ENCODE measurements around the gene VPS11.

The VPS11 gene

GRCh38 chr11:119023741-119024140 is 43.9 kb upstream of the VPS11 start:
- CTCF ChIA-PET = no interaction called here
- POLR2A ChIA-PET = interaction anchor here (1.2 kb wide), 2 partner anchors 9 to 19 kb away, joined by 3 read pairs; no protein-coding TSS in a partner anchor
- DNase-seq (ENCODE audit: extremely low spot score) = no peak
- no peak for TF ChIP-seq NFRKB (IDR thresholded peaks at IDR 0.05)
- TF ChIP-seq FOXM1 (IDR thresholded peaks at IDR 0.05; ENCODE audit: borderline replicate concordance) = no peak

GRCh38 chr11:119024430-119025098 is 43.1 kb upstream of the VPS11 start:
- POLR2A ChIA-PET = interaction anchor here (1.2 kb wide), 2 partner anchors 10 to 19 kb away, joined by 3 read pairs; no protein-coding TSS in a partner anchor
- CTCF ChIA-PET = interaction anchor here (1.0 kb wide), 1 partner anchor 299 kb away, joined by 4 read pairs; no protein-coding TSS in a partner anchor
- TF ChIP-seq FOXM1 (IDR thresholded peaks at IDR 0.05; ENCODE audit: borderline replicate concordance) (no peak), ELF4 (IDR thresholded peaks at IDR 0.05) (no peak), SUZ12 (IDR thresholded peaks at IDR 0.05) (no peak), ZNF384 (IDR thresholded peaks at IDR 0.05) (no peak), PKNOX1 (IDR thresholded peaks at IDR 0.05) (no peak)

GRCh38 chr11:119025099-119025473 is 42.5 kb upstream of the VPS11 start:
- TF ChIP-seq ELF4 (IDR thresholded peaks at IDR 0.05) (no peak), SUZ12 (IDR thresholded peaks at IDR 0.05) (no peak), SP1 (IDR thresholded peaks at IDR 0.05) (no peak), FOXM1 (IDR thresholded peaks at IDR 0.05; ENCODE audit: borderline replicate concordance) (no peak), HDGF (IDR thresholded peaks at IDR 0.05; ENCODE audit: borderline replicate concordance) (no peak), BHLHE40 (IDR thresholded peaks at IDR 0.05; ENCODE audit: borderline replicate concordance) (no peak), FOXK2 (IDR thresholded peaks at IDR 0.05) (no peak), L3MBTL2 (conservative IDR thresholded peaks at IDR 0.05) (no peak), FOXA1 (IDR thresholded peaks at IDR 0.05) (no peak), ARNT (IDR thresholded peaks at IDR 0.05) (no peak), TARDBP (IDR thresholded peaks at IDR 0.05) (no peak), NFRKB (IDR thresholded peaks at IDR 0.05) (no peak), ZNF384 (IDR thresholded peaks at IDR 0.05) (no peak), PKNOX1 (IDR thresholded peaks at IDR 0.05) (no peak), CTBP1 (IDR thresholded peaks at IDR 0.05; ENCODE audit: borderline replicate concordance) (no peak), LEF1 (IDR thresholded peaks at IDR 0.05; ENCODE audit: borderline replicate concordance) (no peak)
- CTCF ChIA-PET = interaction anchor here (1.0 kb wide), 1 partner anchor 298 kb away, joined by 4 read pairs; no protein-coding TSS in a partner anchor
- DNase-seq (ENCODE audit: extremely low spot score) = no peak
- POLR2A ChIA-PET = no interaction called here

More at GRCh38 chr11:119024430-119025098, 43.1 kb upstream of the VPS11 start:
- DNase-seq (ENCODE audit: extremely low spot score) = no peak

- TF ChIP-seq FOXA1 (IDR thresholded peaks at IDR 0.05) (no peak), ZNF384 (IDR thresholded peaks at IDR 0.05) (no peak), CTBP1 (IDR thresholded peaks at IDR 0.05; ENCODE audit: borderline replicate concordance) (no peak), TARDBP (IDR thresholded peaks at IDR 0.05) (no peak), ELF4 (IDR thresholded peaks at IDR 0.05) (no peak), FOXK2 (IDR thresholded peaks at IDR 0.05) (no peak), FOXM1 (IDR thresholded peaks at IDR 0.05; ENCODE audit: borderline replicate concordance) (no peak)
- DNase-seq (ENCODE audit: extremely low spot score) = no peak
- ChIA-PET CTCF (interaction anchor here (1.0 kb wide), 1 partner anchor 298 kb away, joined by 4 read pairs; no protein-coding TSS in a partner anchor), POLR2A (no interaction called here)
These were observed 42.1 kb upstream of the VPS11 start for GRCh38 chr11:119025541-119025940.

- TF ChIP-seq SP1 (IDR thresholded peaks at IDR 0.05) (no peak), FOXA1 (IDR thresholded peaks at IDR 0.05) (no peak), FOXM1 (IDR thresholded peaks at IDR 0.05; ENCODE audit: borderline replicate concordance) (no peak), BHLHE40 (IDR thresholded peaks at IDR 0.05; ENCODE audit: borderline replicate concordance) (no peak), FOXK2 (IDR thresholded peaks at IDR 0.05) (no peak), L3MBTL2 (conservative IDR thresholded peaks at IDR 0.05) (no peak), ARNT (IDR thresholded peaks at IDR 0.05) (no peak), PKNOX1 (IDR thresholded peaks at IDR 0.05) (no peak), NFRKB (IDR thresholded peaks at IDR 0.05) (no peak), SUZ12 (IDR thresholded peaks at IDR 0.05) (no peak), TARDBP (IDR thresholded peaks at IDR 0.05) (no peak), LEF1 (IDR thresholded peaks at IDR 0.05; ENCODE audit: borderline replicate concordance) (no peak), ZNF384 (IDR thresholded peaks at IDR 0.05) (no peak), HDGF (IDR thresholded peaks at IDR 0.05; ENCODE audit: borderline replicate concordance) (no peak), CTBP1 (IDR thresholded peaks at IDR 0.05; ENCODE audit: borderline replicate concordance) (no peak), ELF4 (IDR thresholded peaks at IDR 0.05) (no peak)
- ChIA-PET CTCF (no interaction called here), POLR2A (no interaction called here)
- no peak for DNase-seq (ENCODE audit: extremely low spot score)
These were observed 41.4 kb upstream of the VPS11 start for GRCh38 chr11:119025978-119026766.

GRCh38 chr11:119026970-119027369 is 40.6 kb upstream of the VPS11 start:
- no peak for DNase-seq (ENCODE audit: extremely low spot score)
- POLR2A ChIA-PET = no interaction called here
- TF ChIP-seq HDGF (IDR thresholded peaks at IDR 0.05; ENCODE audit: borderline replicate concordance) = no peak
- CTCF ChIA-PET = no interaction called here

All from HEK293T (cell line).